NK-92 treated with Interleukin-12 subunit alpha and Interleukin-12 subunit beta, amount 100 ng/mL, for 24 hours (cell line): Measurements from ENCODE around the gene ZSCAN5C.
"Not testable (repeated sequence)": the region's sequence is repeated elsewhere in the genome, so short reads cannot be mapped to it uniquely, and the experiment has no call there.

ENCODE experiments used
- DNase-seq: peaks from one replicate; lab custom pipeline; 2025; lab: John Stamatoyannopoulos, UW

Gene ZSCAN5C

GRCh38 chr19:56201973-56202372 lies at the start of gene ZSCAN5C:
ZSCAN5C (plus strand) TSS chr19:56202273; CDS start chr19:56205914, 3,641 bp downstream.
- DNase-seq: no peak

GRCh38 chr19:56152644-56153043 lies 49.4 kb upstream of the ZSCAN5C start:
- DNase-seq: no peak

GRCh38 chr19:56153507-56153906 lies 48.6 kb upstream of the ZSCAN5C start:
- DNase-seq: no peak

- no peak for DNase-seq
Measured at GRCh38 chr19:56155124-56155687, 46.9 kb upstream of the ZSCAN5C start.

- DNase-seq: no peak
Measured at GRCh38 chr19:56156768-56157167, 45.3 kb upstream of the ZSCAN5C start.

- no peak for DNase-seq
Measured at GRCh38 chr19:56158170-56158757, 43.8 kb upstream of the ZSCAN5C start.

- DNase-seq: no peak
Measured at GRCh38 chr19:56159009-56159559, 43.0 kb upstream of the ZSCAN5C start.

GRCh38 chr19:56159622-56160271 lies 42.3 kb upstream of the ZSCAN5C start:
- no peak for DNase-seq

- no peak for DNase-seq
Measured at GRCh38 chr19:56161534-56161933, 40.5 kb upstream of the ZSCAN5C start.

- DNase-seq: no peak
Measured at GRCh38 chr19:56162258-56162657, 39.8 kb upstream of the ZSCAN5C start.

- DNase-seq: no peak
Measured at GRCh38 chr19:56163097-56163496, 39.0 kb upstream of the ZSCAN5C start.

GRCh38 chr19:56167064-56167578 lies 35.0 kb upstream of the ZSCAN5C start:
- no peak for DNase-seq

- DNase-seq: no peak
Measured at GRCh38 chr19:56170261-56170660, 31.8 kb upstream of the ZSCAN5C start.

- DNase-seq: no peak
Measured at GRCh38 chr19:56174086-56174485, 28.0 kb upstream of the ZSCAN5C start.

- DNase-seq: no peak
Measured at GRCh38 chr19:56174550-56174949, 27.5 kb upstream of the ZSCAN5C start.

- DNase-seq: not testable (repeated sequence)
Measured at GRCh38 chr19:56175861-56176307, 26.2 kb upstream of the ZSCAN5C start, which contains the start of gene GALP. GALP (plus strand) TSS chr19:56176008; CDS start chr19:56177109, 1,101 bp downstream.

- not testable (repeated sequence) for DNase-seq
Measured at GRCh38 chr19:56176310-56176709, 25.8 kb upstream of the ZSCAN5C start.

- no peak for DNase-seq
Measured at GRCh38 chr19:56176881-56177280, 25.2 kb upstream of the ZSCAN5C start.

GRCh38 chr19:56177564-56178243 lies 24.4 kb upstream of the ZSCAN5C start:
- DNase-seq: no peak

GRCh38 chr19:56189785-56190184 lies 12.3 kb upstream of the ZSCAN5C start:
- DNase-seq: no peak

- DNase-seq: no peak
Measured at GRCh38 chr19:56191115-56191514, 11.0 kb upstream of the ZSCAN5C start.

- no peak for DNase-seq
Measured at GRCh38 chr19:56191711-56192110, 10.4 kb upstream of the ZSCAN5C start.
